ENCODE measurements around the gene URM1.

DNA sequence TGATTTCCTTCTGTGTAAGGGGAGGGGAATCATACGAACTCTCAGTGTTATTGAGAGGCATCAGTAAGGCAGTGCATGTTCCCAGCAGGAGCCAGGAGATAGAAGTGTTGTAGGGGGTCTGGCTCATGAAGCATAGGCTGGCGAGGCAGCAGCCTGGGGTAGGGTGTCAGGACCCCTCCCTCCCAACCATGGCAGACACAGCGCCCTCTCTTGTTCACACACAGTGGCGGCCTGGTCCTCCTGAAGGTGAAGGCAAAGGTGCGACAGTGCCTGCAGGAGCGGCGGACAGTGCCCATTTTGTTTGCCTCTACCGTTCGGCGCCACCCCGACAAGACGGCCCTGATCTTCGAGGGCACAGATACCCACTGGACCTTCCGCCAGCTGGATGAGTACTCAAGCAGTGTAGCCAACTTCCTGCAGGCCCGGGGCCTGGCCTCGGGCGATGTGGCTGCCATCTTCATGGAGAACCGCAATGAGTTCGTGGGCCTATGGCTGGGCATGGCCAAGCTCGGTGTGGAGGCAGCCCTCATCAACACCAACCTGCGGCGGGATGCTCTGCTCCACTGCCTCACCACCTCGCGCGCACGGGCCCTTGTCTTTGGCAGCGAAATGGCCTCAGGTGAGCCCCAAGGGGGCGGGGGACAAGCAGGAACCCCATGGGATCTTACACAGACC is 26.1 kb upstream of the URM1 start:
- TF ChIP-seq, protein P1, sequence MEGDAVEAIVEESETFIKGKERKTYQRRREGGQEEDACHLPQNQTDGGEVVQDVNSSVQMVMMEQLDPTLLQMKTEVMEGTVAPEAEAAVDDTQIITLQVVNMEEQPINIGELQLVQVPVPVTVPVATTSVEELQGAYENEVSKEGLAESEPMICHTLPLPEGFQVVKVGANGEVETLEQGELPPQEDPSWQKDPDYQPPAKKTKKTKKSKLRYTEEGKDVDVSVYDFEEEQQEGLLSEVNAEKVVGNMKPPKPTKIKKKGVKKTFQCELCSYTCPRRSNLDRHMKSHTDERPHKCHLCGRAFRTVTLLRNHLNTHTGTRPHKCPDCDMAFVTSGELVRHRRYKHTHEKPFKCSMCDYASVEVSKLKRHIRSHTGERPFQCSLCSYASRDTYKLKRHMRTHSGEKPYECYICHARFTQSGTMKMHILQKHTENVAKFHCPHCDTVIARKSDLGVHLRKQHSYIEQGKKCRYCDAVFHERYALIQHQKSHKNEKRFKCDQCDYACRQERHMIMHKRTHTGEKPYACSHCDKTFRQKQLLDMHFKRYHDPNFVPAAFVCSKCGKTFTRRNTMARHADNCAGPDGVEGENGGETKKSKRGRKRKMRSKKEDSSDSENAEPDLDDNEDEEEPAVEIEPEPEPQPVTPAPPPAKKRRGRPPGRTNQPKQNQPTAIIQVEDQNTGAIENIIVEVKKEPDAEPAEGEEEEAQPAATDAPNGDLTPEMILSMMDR (IDR thresholded peaks at IDR 0.05) = no peak
- TF ChIP-seq POLR2A (IDR thresholded peaks at IDR 0.05) = no peak

Data from sigmoid colon (tissue), 3 donors.